ENCODE data around the gene GSG1L.
"Not testable (repeated sequence)": the region's sequence is repeated elsewhere in the genome, so short reads cannot be mapped to it uniquely, and the experiment has no call there.

Gene GSG1L

GRCh38 chr16:27754788-27755690 lies 308.5 kb downstream of the GSG1L start:
- no peak for DNase-seq

- DNase-seq: no peak
Measured at GRCh38 chr16:27753563-27753962, 310.0 kb downstream of the GSG1L start.

- no peak for DNase-seq
Measured at GRCh38 chr16:27752241-27752640, 311.3 kb downstream of the GSG1L start.

DNA sequence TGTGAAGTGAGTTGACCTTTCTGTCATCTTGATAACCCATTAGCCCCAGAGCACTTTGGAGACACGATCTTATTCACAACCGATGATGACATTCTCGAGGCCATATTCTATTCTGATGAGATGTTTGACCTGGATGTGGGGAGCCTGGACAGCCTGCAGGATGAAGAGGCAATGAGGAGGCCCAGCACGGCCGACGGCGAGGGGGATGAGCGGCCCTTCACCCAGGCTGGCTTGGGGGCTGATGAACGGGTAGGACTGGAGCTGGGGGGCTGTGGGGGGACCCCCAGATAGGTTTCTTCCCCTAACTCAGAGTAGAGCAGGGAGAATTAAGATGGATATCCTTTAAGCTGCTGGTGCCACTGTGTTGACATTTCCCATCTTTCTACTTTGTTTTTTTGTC lies 311.8 kb downstream of the GSG1L start:
- DNase-seq: no peak

GRCh38 chr16:27751233-27751632 lies 312.3 kb downstream of the GSG1L start:
- DNase-seq: no peak

GRCh38 chr16:27749946-27750345 lies 313.6 kb downstream of the GSG1L start:
- DNase-seq: no peak

DNA sequence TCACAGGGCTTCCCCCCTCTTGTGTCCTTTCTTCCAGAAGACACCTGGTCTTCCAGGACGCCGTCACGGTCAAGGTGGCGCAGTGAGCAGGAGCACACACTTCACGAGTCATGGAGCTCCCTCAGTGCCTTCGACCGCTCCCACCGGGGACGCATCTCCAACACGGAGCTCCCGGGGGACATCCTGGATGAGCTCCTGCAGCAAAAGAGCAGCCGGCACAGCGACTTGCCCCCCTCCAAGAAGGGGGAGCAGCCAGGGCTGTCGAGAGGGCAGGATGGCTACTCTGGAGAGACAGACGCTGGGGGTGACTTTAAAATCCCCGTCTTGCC lies 314.0 kb downstream of the GSG1L start:
- DNase-seq: no peak

- no peak for DNase-seq
Measured at GRCh38 chr16:27748868-27749546, 314.5 kb downstream of the GSG1L start.

DNA sequence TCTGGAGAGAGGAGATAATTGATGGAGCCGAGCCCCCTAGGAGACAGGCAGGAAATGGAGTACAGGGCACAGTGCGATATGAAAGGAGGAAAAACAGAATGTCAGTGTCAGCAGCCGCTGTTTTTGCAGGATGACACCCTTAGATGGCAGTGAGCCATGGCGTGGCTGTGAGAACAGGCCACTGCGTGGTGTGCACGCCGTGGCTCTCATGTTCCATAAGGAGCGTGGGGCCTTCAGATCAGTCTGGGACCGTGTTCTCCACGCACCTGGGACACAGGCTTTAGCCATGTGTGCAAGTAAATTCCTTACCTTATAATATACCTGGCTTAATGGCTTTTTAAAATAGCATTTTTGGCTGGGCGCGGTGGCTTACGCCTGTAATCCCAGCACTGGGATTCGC lies 315.6 kb downstream of the GSG1L start:
- DNase-seq: no peak

DNA sequence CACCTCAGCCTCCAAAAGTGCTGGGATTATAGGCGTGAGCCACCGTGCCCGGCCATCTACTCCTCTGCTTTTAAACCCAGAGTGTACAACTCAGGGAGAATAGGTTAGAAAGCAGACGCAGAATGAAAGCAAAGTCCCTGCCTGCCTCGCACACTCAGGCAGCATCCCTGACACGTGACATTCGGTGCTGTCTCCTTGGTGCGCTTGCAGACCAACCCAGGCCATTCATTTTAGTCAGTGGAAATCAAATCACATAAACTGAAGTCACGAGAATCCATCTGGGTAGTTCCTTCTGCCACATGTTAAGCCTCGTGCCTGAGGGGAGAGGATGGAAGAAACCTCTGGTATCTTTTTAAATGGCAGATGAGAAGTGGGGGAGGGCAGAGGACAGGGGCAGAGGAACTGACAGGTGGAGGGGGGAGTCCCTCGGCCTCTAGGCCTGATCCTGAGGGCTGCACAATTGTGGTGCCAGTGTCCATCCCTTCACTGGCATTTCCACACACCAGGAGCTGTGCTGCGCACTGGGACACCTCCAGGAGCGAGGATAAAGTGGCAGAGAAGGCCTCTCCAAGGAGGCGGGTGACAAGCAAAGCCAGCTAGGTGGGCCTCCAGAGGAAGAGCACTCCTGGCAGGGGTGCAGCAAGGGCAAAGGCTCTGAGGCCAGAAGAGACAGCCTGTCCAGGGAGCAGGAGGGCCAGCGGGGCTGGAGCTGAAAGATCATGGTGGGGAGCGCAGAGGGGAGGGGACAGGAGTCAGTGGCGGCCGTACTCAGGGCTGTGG lies 317.2 kb downstream of the GSG1L start:
- DNase-seq: no peak

DNA sequence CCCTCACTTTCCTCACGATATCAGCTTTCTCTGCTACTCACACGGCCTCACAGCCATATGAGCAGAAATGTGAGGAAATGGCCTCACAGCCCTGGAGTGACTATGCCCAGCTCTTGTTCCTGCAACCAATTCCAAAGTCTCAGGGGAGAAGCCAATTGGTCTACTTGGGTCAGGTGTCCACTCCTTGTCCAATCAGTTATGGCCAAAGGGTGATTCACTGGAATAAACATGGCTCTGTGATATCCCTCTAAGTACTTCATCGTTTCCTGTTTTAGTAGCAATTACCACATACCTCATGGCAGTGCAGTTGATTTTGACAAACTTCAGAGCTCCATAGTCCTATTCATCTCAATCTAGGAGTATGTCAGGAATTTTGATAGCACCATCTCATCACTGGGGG lies 318.2 kb downstream of the GSG1L start:
- no peak for DNase-seq

- DNase-seq: no peak
Measured at GRCh38 chr16:27743963-27744362, 319.6 kb downstream of the GSG1L start.

DNA sequence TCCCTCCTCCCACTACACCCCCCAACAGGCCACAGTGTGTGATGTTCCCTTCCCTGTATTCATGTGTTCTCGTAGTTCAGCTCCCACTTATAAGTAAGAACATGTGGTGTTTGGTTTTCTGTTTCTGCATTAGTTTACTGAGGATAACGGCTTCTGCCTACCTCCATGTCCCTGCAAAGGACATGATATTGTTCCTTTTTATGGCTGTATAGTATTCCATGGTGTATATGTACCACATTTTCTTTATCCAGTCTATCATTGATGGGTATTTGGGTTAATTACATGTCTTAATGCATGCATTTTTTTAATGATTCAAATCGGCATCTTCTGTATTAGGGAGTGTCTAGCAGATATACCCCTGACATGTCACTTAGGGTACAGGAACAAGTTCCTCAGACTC lies 320.5 kb downstream of the GSG1L start:
- not testable (repeated sequence) for DNase-seq

DNA sequence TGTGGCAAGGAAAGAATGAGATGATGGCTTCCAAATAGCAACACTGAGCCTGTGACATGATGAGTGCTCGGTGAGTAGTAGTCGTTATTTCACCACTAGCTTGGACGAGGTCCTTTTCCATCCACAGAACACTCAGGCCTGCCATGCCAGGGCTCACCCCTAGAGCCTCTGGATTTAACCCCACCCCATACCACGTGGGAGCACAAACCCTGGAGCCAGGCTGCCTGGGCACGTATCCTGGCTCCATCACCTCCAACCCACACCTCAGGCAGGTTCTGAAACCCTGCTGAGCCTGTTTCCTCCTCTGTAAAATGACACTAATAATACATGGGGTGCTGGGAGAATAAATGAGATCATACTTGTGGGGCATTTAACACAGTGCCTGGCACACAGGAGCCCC lies 321.2 kb downstream of the GSG1L start:
- no peak for DNase-seq

DNA sequence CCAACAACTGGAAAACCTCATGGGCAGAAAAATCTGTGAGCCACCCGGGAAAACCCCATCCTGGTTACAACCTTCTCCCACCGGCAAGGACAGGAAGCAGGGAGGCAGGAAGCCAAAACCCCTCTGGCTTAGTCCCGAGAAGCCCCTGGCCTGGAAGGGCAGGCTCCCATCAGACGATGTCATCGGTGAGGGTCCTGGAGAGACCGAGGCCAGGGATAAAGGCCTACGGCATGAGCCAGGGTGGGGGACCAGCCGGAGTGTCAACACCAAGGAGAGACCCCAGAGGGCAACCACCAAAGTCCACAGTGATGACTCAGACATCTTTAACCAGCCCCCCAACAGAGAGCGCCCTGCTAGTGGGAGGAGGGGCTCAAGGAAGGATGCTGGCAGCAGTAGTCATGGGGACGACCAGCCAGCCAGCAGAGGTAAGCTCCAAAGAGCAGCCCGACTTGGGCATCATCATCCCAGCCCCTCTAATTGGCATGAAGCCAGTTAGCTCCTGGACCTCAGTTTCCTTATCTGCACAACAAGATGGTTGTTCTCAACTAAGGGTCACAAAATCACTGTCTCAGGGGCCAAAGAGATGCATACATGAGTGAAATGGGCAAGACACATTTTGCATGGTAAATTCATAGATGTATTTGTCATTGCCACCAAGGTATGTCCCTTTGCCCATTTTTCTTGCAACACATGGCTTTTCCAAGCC lies 322.9 kb downstream of the GSG1L start:
- no peak for DNase-seq

DNA sequence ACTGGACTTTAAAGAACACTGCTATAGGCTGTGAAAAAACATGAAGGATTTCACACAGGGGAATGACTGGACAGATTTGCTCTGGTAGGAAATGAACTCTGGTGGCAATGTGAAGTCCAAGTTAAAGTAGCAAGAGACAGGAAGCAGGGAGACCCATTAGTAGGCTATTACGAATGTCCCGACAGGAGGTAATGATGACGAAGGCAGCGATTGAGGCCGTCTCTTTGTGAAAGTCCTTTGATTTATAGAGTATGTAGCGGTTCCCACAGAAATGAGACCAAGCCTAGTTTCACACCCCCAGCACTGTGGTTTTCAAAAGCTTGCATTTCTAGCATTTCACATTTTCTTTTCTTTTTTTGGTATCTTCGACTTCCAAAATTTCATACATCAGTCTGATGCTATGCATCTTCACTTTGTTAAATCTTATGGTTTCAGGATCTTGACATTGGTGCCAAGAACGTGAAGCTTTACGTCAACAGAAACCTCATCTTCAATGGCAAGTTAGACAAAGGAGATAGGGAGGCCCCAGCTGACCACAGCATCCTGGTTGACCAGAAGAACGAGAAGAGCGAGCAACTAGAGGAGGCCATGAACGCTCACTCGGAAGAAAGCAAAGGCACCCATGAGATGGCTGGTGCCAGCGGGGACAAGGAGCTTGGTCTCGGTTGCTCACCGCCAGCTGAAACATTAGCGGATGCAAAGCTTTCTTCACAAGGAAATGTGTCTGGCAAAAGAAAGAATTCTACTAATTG lies 323.7 kb downstream of the GSG1L start:
- DNase-seq: no peak

DNA sequence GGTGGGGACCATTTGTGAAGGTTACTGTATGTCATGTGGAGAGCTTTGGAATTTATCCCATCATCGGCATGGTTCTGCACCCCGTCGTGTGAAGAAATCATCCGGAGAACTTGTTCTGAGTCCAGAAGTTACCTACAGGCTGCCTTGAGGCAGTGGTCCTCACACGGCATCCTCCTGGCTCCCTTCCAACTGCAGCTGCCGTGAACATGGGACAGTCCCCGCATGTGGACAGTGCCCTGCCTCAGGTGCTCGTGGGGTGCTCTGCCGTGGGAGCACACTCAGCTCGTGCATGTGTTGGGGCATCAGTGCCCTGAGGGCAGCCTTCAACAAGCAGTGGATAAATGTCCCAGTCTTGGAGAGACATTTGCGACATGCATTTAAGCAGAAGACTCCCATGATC lies 324.9 kb downstream of the GSG1L start:
- DNase-seq: no peak

Measured in right kidney (tissue), 1 donor.